GM23248 (cell line): ENCODE results near the gene EPHA2. TPM values are rescaled to one million over a fixed set of nuclear protein-coding genes. Genes with fewer than 3 reads are reported as not detected.

Source experiments
- DNase-seq: peaks from one replicate; pipeline ENCODE4 v3.0.0-alpha.2; 2015
- H2AFZ ChIP-seq: fragments of 200-600 bp; sonication (generic); 2 replicates; pipeline ENCODE4 v1.6.1; 2016; ENCODE audit warnings: antibody characterized with exemption
- H3F3A ChIP-seq: fragments of 200-600 bp; sonication (generic); 2 replicates; pipeline ENCODE4 v1.6.1; 2016; ENCODE audit warnings: mild to moderate bottlenecking, antibody characterized with exemption, mixed run types; ENCODE audit not compliant: insufficient read depth
- H3K27ac ChIP-seq: fragments of 200-600 bp; sonication (generic); 2 replicates; pipeline ENCODE4 v1.5.1; 2016; ENCODE audit warnings: mild to moderate bottlenecking
- H3K27me3 ChIP-seq: fragments of 200-600 bp; sonication (generic); replicated peaks from 2 replicates; pipeline ENCODE4 v1.6.1; 2016; ENCODE audit warnings: mild to moderate bottlenecking; ENCODE audit not compliant: insufficient read depth
- H3K36me3 ChIP-seq: fragments of 200-600 bp; sonication (generic); 2 replicates; pipeline ENCODE4 v1.6.1; 2016; ENCODE audit warnings: low read depth, mild to moderate bottlenecking
- H3K4me1 ChIP-seq: fragments of 200-600 bp; sonication (generic); 2 replicates; pipeline ENCODE4 v1.6.1; 2016; ENCODE audit warnings: mild to moderate bottlenecking; ENCODE audit not compliant: insufficient read depth
- H3K4me2 ChIP-seq: fragments of 200-600 bp; sonication (generic); one replicate; pipeline ENCODE4 v1.6.1; 2016; ENCODE audit warnings: mild to moderate bottlenecking; ENCODE audit not compliant: unreplicated experiment
- H3K4me3 ChIP-seq: fragments of 200-600 bp; sonication (generic); 2 replicates; pipeline ENCODE4 v1.5.1; 2016; ENCODE audit warnings: mild to moderate bottlenecking
- H3K79me2 ChIP-seq: fragments of 200-600 bp; sonication (generic); 2 replicates; pipeline ENCODE4 v1.6.1; 2016; ENCODE audit warnings: mild to moderate bottlenecking; ENCODE audit not compliant: insufficient read depth
- H3K9ac ChIP-seq: fragments of 200-600 bp; sonication (generic); 2 replicates; pipeline ENCODE4 v1.6.1; 2016; ENCODE audit warnings: mild to moderate bottlenecking
- H3K9me2 ChIP-seq: fragments of 200-600 bp; sonication (generic); 2 replicates; pipeline ENCODE4 v1.6.1; 2016; ENCODE audit warnings: mixed run types, mild to moderate bottlenecking, moderate library complexity; ENCODE audit not compliant: insufficient read depth
- H3K9me3 ChIP-seq: fragments of 200-600 bp; sonication (generic); one replicate; pipeline ENCODE4 v1.6.1; 2017; ENCODE audit warnings: low read depth
- H4K20me1 ChIP-seq: fragments of 200-600 bp; sonication (generic); 2 replicates; pipeline ENCODE4 v1.6.0; 2016; ENCODE audit not compliant: insufficient read depth
- EZH2 ChIP-seq: fragments of 200-600 bp; sonication (generic); IDR thresholded peaks from 2 replicates; pipeline ENCODE4 v1.6.1; 2018; ENCODE audit warnings: antibody characterized with exemption, mild to moderate bottlenecking; ENCODE audit not compliant: insufficient read depth, poor library complexity, severe bottlenecking
- EZH2phosphoT487 ChIP-seq: fragments of 200-600 bp; sonication (generic); IDR thresholded peaks from 2 replicates; pipeline ENCODE4 v1.6.1; 2018; ENCODE audit warnings: antibody characterized with exemption, moderate library complexity, mild to moderate bottlenecking, low read depth; ENCODE audit not compliant: insufficient read depth
- WGBS, 2 experiments: methylation state at CpG; one replicate each; pipeline ENCODE4 v1.1.6; 2015 to 2017; ENCODE audit warnings: low lambda C conversion rate in 2 of 2, low coverage in 1 of 2; ENCODE audit errors: missing lambda C conversion rate in 2 of 2; 5-methylcytosine and 5-hydroxymethylcytosine counted together
- in situ Hi-C: fragments of 300-500 bp; cut with MboI; formaldehyde crosslinking; loops from 2 replicates; pipeline ENCODE4 v1.15.0; 2020
- polyA plus RNA-seq: library from polyadenylated mRNA; unstranded; fragments of >200 nt; fragmentation: Nextera tagmentation; extraction: Ambion mirVana; gene quantifications from 2 replicates; pipeline ENCODE4 v1.2.1, GENCODE V29; 2016
- total RNA-seq: library from RNA; depleted of rRNA; stranded (reverse); fragments of >200 nt; shearing (Covaris generic); gene quantifications from 2 replicates; pipeline ENCODE4 v1.2.3, GENCODE V29; 2014

The EPHA2 gene
- total and polyA plus RNA-seq, 2 experiments from 2014 or later, result 8.8 to 21.7 TPM

GRCh38 chr1:16174261-16174868 is 18.5 kb upstream of the EPHA2 start:
- Histone ChIP-seq H3K27ac (no peak overlapping the region), H3K9me3 (no peaks in the 10 kb centered on the region), H3K79me2 (no peaks in the 10 kb centered on the region), H3K27me3 (no peaks in the 10 kb centered on the region; the same call in 1 of the 2 replicates), H3F3A (peaks cover 10% of the 10 kb centered on the region), H3K9me2 (no peaks in the 10 kb centered on the region), H3K4me2 (no peak overlapping the region), H2AFZ (no peak overlapping the region), H3K4me3 (no peak overlapping the region), H3K9ac (no peak overlapping the region), H3K36me3 (no peaks in the 10 kb centered on the region), H4K20me1 (no peaks in the 10 kb centered on the region), H3K4me1 (peaks cover 40% of the 10 kb centered on the region)
- TF ChIP-seq EZH2 (no peak), EZH2phosphoT487 (no peak)
- no peak for DNase-seq
- WGBS, 2 experiments, result 84 to 85% methylated on average over 9 of the region's 9 CpGs
- in situ Hi-C loops, result no loop called here

GRCh38 chr1:16173447-16174260 is 17.8 kb upstream of the EPHA2 start:
- no peak overlapping the region for H3K4me3 ChIP-seq
- H3K27me3 ChIP-seq, result no peaks in the 10 kb centered on the region; the same call in 1 of the 2 replicates
- no peak overlapping the region for H2AFZ ChIP-seq
- H3K79me2 ChIP-seq, result no peaks in the 10 kb centered on the region
- no peaks in the 10 kb centered on the region for H3K9me3 ChIP-seq
- H3K4me1 ChIP-seq, result peaks cover 40% of the 10 kb centered on the region
- H3K27ac ChIP-seq, result no peak overlapping the region
- in situ Hi-C loops, result no loop called here
- 0 out of 2 replicates have a peak overlapping the region, but pooled peaks have one; percentile 25 for H3K9ac ChIP-seq
- H3K36me3 ChIP-seq, result no peaks in the 10 kb centered on the region
- peak; percentile 82 for DNase-seq
- H4K20me1 ChIP-seq, result no peaks in the 10 kb centered on the region
- TF ChIP-seq EZH2phosphoT487 (no peak), EZH2 (no peak)
- peak overlapping the region; percentile 32 for H3K4me2 ChIP-seq
- no peaks in the 10 kb centered on the region for H3K9me2 ChIP-seq
- WGBS, 2 experiments, result 48 to 63% methylated on average over 12 of the region's 12 CpGs
- H3F3A ChIP-seq, result peaks cover 10% of the 10 kb centered on the region

GRCh38 chr1:16172964-16173446 is 17.1 kb upstream of the EPHA2 start:
- Histone ChIP-seq H3K4me1 (peaks cover 40% of the 10 kb centered on the region), H3K9me2 (no peaks in the 10 kb centered on the region), H3K36me3 (no peaks in the 10 kb centered on the region), H3K27ac (no peak overlapping the region), H3K4me3 (no peak overlapping the region), H3F3A (peaks cover 10% of the 10 kb centered on the region), H3K27me3 (no peaks in the 10 kb centered on the region; the same call in 1 of the 2 replicates), H2AFZ (no peak overlapping the region), H3K79me2 (no peaks in the 10 kb centered on the region), H3K4me2 (peak overlapping the region; percentile 32), H3K9ac (0 out of 2 replicates have a peak overlapping the region, but pooled peaks have one; percentile 25), H4K20me1 (no peaks in the 10 kb centered on the region), H3K9me3 (no peaks in the 10 kb centered on the region)
- 86 to 91% methylated on average over 14 of the region's 14 CpGs for WGBS, 2 experiments
- DNase-seq, result peak; percentile 59
- in situ Hi-C loops, result no loop called here
- TF ChIP-seq EZH2, result no peak
- TF ChIP-seq EZH2phosphoT487, result no peak

- no peaks in the 10 kb centered on the region; the same call in 1 of the 2 replicates for H3K27me3 ChIP-seq
- DNase-seq, result no peak
- no peaks in the 10 kb centered on the region for H3K79me2 ChIP-seq
- no peak overlapping the region for H3K4me3 ChIP-seq
- H2AFZ ChIP-seq, result no peak overlapping the region
- no peak overlapping the region for H3K27ac ChIP-seq
- peaks cover 10% of the 10 kb centered on the region for H3F3A ChIP-seq
- no peaks in the 10 kb centered on the region for H4K20me1 ChIP-seq
- peaks cover 40% of the 10 kb centered on the region for H3K4me1 ChIP-seq
- no peaks in the 10 kb centered on the region for H3K9me3 ChIP-seq
- no peak overlapping the region for H3K9ac ChIP-seq
- TF ChIP-seq EZH2phosphoT487, result no peak
- TF ChIP-seq EZH2, result no peak
- no peaks in the 10 kb centered on the region for H3K9me2 ChIP-seq
- no peak overlapping the region for H3K4me2 ChIP-seq
- no peaks in the 10 kb centered on the region for H3K36me3 ChIP-seq
- in situ Hi-C loops, result no loop called here
- WGBS, 2 experiments, result 94 to 98% methylated on average over 7 to 15 of the region's 15 CpGs
Observed at GRCh38 chr1:16172218-16172830, 16.5 kb upstream of the EPHA2 start.
